ENCODE data around the gene TLNRD1.

The TLNRD1 gene

DNA sequence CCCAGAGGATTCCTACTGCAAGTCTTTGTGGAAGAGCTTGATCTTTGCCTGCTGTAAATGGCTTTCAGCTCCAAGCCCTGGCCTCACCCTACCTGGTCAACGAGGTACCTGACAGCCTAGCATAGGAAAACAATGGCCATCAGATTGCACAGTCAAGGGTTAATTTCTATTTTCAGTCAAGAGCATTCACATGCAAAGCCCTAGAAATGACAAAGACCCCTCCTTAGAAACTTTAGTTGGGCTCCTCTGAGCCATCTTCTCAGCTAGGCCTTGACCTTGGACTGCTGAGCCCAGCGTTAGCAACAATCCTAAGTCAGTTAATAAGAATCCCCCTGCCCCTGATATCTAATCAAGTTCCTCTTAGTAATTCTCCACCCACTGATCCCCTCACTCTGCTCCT lies 29.6 kb upstream of the TLNRD1 start:
- WGBS, result 37% methylated on average over 2 of the region's 2 CpGs
- Histone ChIP-seq H2BK12ac (ENCODE audit: low read length in 2 of 2) (no peak overlapping the region), H3K4ac (ENCODE audit: low read depth in 1 of 2, low read length in 2 of 2) (no peak overlapping the region)

DNA sequence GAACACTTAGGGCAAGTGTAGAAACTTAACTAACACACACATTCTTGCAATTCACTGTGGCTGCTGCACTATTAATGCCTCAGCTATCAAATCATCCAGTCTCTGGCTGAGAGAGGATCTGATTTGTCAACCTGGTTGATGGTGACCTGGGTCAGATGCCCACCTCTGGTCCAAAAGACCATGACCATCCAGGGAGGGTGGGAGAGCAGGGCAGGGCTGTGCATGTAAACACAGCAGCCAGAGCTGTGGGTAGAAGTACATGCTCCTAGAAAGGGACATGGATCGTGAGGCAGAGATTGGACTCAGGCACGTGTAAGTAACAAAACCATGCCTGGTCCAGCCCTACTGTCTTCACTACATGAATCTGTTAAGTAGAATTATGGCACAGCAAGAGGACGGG lies 28.4 kb upstream of the TLNRD1 start:
- no peak for DNase-seq
- no peak overlapping the region for H3K18ac ChIP-seq (ENCODE audit: low read depth in 1 of 2, low read length in 2 of 2)
- no peak overlapping the region for H4K8ac ChIP-seq (ENCODE audit: low read length)
- H2BK5ac ChIP-seq (ENCODE audit: low read depth, low read length, poor library complexity, severe bottlenecking), result no peak overlapping the region
- H3K79me1 ChIP-seq (replicated peaks; ENCODE audit: low read length, poor library complexity, severe bottlenecking), result peaks cover 26% of the 10 kb centered on the region
- no peak overlapping the region for H4K91ac ChIP-seq (ENCODE audit: low read length)
- H3K4me3 ChIP-seq (ENCODE audit: insufficient read depth in 1 of 2, low read depth in 1 of 2, low read length in 2 of 2), result no peak overlapping the region
- H3K27me3 ChIP-seq (ENCODE audit: control insufficient read depth in 1 of 2, insufficient read depth in 1 of 2, low read length in 2 of 2), result no peaks in the 10 kb centered on the region
- 97% methylated on average over 3 of the region's 3 CpGs for WGBS
- no peak overlapping the region for H3K4me2 ChIP-seq (ENCODE audit: low read length, poor library complexity, severe bottlenecking)
- H2BK15ac ChIP-seq (ENCODE audit: low read depth, poor library complexity, severe bottlenecking), result no peak overlapping the region
- no peak overlapping the region for H3K23ac ChIP-seq (ENCODE audit: low read length in 2 of 2)
- no peak overlapping the region for H2BK120ac ChIP-seq (ENCODE audit: low read depth, low read length)
- peaks cover 10% of the 10 kb centered on the region for H3K4me1 ChIP-seq (ENCODE audit: control insufficient read depth, insufficient read depth, low read depth, low read length)
- H3K27ac ChIP-seq (ENCODE audit: low read length, poor library complexity, severe bottlenecking), result no peak overlapping the region
- H2BK12ac ChIP-seq (ENCODE audit: low read length in 2 of 2), result no peak overlapping the region
- H3K4ac ChIP-seq (ENCODE audit: low read depth in 1 of 2, low read length in 2 of 2), result no peak overlapping the region
- peaks cover 8 to 28% of the 10 kb centered on the region in 2 experiments for H3K36me3 ChIP-seq (ENCODE audit: control insufficient read depth in 1 of 2, insufficient read depth in 2 of 2, low read depth in 1 of 2, low read length in 2 of 2)
- no peak overlapping the region for H2AK5ac ChIP-seq (ENCODE audit: low read length, severe bottlenecking)
- no peak overlapping the region for H3K14ac ChIP-seq (ENCODE audit: low read length in 2 of 2)
- no peaks in the 10 kb centered on the region for H3K9me3 ChIP-seq (ENCODE audit: control insufficient read depth, low read length)
- no peak overlapping the region for H3K9ac ChIP-seq (ENCODE audit: low read length)
- no peak overlapping the region for H2AFZ ChIP-seq (ENCODE audit: low read depth, low read length)

More for the DNA sequence above, 29.6 kb upstream of the TLNRD1 start:
- Histone ChIP-seq H3K4me1 (ENCODE audit: control insufficient read depth, insufficient read depth, low read depth, low read length) (peaks cover 15% of the 10 kb centered on the region), H3K79me1 (replicated peaks; ENCODE audit: low read length, poor library complexity, severe bottlenecking) (peaks cover 21% of the 10 kb centered on the region), H3K18ac (ENCODE audit: low read depth in 1 of 2, low read length in 2 of 2) (no peak overlapping the region), H3K4me3 (ENCODE audit: insufficient read depth in 1 of 2, low read depth in 1 of 2, low read length in 2 of 2) (no peak overlapping the region), H2AK5ac (ENCODE audit: low read length, severe bottlenecking) (no peak overlapping the region), H3K14ac (ENCODE audit: low read length in 2 of 2) (no peak overlapping the region), H3K27me3 (ENCODE audit: control insufficient read depth in 1 of 2, insufficient read depth in 1 of 2, low read length in 2 of 2) (no peaks in the 10 kb centered on the region), H4K8ac (ENCODE audit: low read length) (no peak overlapping the region), H2BK5ac (ENCODE audit: low read depth, low read length, poor library complexity, severe bottlenecking) (no peak overlapping the region), H3K36me3 (ENCODE audit: control insufficient read depth in 1 of 2, insufficient read depth in 2 of 2, low read depth in 1 of 2, low read length in 2 of 2) (peaks cover 8 to 31% of the 10 kb centered on the region in 2 experiments), H2BK120ac (ENCODE audit: low read depth, low read length) (no peak overlapping the region), H3K27ac (ENCODE audit: low read length, poor library complexity, severe bottlenecking) (no peak overlapping the region), H4K91ac (ENCODE audit: low read length) (no peak overlapping the region), H3K4me2 (ENCODE audit: low read length, poor library complexity, severe bottlenecking) (no peak overlapping the region), H2BK15ac (ENCODE audit: low read depth, poor library complexity, severe bottlenecking) (no peak overlapping the region), H3K9me3 (ENCODE audit: control insufficient read depth, low read length) (no peaks in the 10 kb centered on the region), H2AFZ (ENCODE audit: low read depth, low read length) (no peak overlapping the region), H3K9ac (ENCODE audit: low read length) (no peak overlapping the region), H3K23ac (ENCODE audit: low read length in 2 of 2) (no peak overlapping the region)
- DNase-seq, result no peak

DNA sequence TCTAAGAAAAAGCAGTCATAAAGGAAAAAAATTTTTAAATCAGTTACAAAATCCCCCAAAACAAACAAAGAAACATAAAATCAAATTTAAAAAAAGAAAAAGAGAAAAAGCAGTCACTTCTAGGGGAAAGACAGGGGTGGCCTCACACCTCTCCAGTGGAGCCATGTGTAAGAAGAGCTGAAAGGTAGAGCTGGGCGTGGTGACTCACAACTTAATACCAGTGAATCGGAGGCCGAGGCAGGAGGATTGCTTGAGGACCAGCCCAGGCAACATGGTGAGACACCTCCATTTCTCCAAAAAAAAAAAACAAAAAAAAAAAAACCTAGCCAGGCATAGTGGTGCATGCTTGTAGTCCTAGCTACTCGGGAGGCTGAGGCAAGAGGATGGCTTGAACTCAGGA lies 25.8 kb upstream of the TLNRD1 start:
- H2BK12ac ChIP-seq (ENCODE audit: low read length in 2 of 2), result no peak overlapping the region
- no peak overlapping the region for H3K27ac ChIP-seq (ENCODE audit: low read length, poor library complexity, severe bottlenecking)
- no peak overlapping the region for H3K4me2 ChIP-seq (ENCODE audit: low read length, poor library complexity, severe bottlenecking)
- H4K91ac ChIP-seq (ENCODE audit: low read length), result no peak overlapping the region
- no peak overlapping the region for H4K8ac ChIP-seq (ENCODE audit: low read length)
- no peak overlapping the region for H3K23ac ChIP-seq (ENCODE audit: low read length in 2 of 2)
- H3K14ac ChIP-seq (ENCODE audit: low read length in 2 of 2), result no peak overlapping the region
- 92% methylated on average over 2 of the region's 4 CpGs for WGBS
- H3K4ac ChIP-seq (ENCODE audit: low read depth in 1 of 2, low read length in 2 of 2), result no peak overlapping the region
- H2BK15ac ChIP-seq (ENCODE audit: low read depth, poor library complexity, severe bottlenecking), result no peak overlapping the region
- H3K79me1 ChIP-seq (replicated peaks; ENCODE audit: low read length, poor library complexity, severe bottlenecking), result peaks cover 37% of the 10 kb centered on the region
- peaks cover 21 to 32% of the 10 kb centered on the region in 2 experiments for H3K36me3 ChIP-seq (ENCODE audit: control insufficient read depth in 1 of 2, insufficient read depth in 2 of 2, low read depth in 1 of 2, low read length in 2 of 2)
- H3K9ac ChIP-seq (ENCODE audit: low read length), result no peak overlapping the region
- H2BK120ac ChIP-seq (ENCODE audit: low read depth, low read length), result no peak overlapping the region
- no peak overlapping the region for H3K4me3 ChIP-seq (ENCODE audit: insufficient read depth in 1 of 2, low read depth in 1 of 2, low read length in 2 of 2)
- H3K18ac ChIP-seq (ENCODE audit: low read depth in 1 of 2, low read length in 2 of 2), result no peak overlapping the region
- H3K4me1 ChIP-seq (ENCODE audit: control insufficient read depth, insufficient read depth, low read depth, low read length), result peaks cover 2% of the 10 kb centered on the region
- no peaks in the 10 kb centered on the region for H3K9me3 ChIP-seq (ENCODE audit: control insufficient read depth, low read length)
- no peak overlapping the region for H2AFZ ChIP-seq (ENCODE audit: low read depth, low read length)
- no peaks in the 10 kb centered on the region for H3K27me3 ChIP-seq (ENCODE audit: control insufficient read depth in 1 of 2, insufficient read depth in 1 of 2, low read length in 2 of 2)
- DNase-seq, result no peak
- H2AK5ac ChIP-seq (ENCODE audit: low read length, severe bottlenecking), result no peak overlapping the region
- H2BK5ac ChIP-seq (ENCODE audit: low read depth, low read length, poor library complexity, severe bottlenecking), result no peak overlapping the region

DNA sequence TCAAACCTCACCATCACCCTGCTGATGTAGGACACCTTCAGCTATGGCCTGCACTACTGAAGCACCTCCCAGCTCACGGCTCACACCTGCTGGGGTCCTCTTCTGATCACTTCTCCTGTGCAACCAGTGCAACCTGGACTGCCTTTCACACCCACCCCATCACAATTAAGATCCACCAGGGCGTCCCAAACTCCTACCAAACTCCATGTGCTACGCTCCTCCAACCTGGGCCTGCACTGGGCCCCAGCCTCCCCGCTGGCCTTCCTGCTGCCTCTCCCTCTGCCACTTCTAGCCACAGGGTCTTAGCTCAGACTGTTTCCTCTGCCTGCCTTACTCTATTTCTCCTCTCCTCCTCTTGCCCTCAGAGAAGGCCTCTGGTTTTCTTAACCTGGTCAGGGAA lies 23.9 kb upstream of the TLNRD1 start:
- Histone ChIP-seq H4K91ac (ENCODE audit: low read length) (peak overlapping the region; percentile 27), H2BK12ac (ENCODE audit: low read length in 2 of 2) (no peak overlapping the region), H4K8ac (ENCODE audit: low read length) (no peak overlapping the region), H3K9ac (ENCODE audit: low read length) (no peak overlapping the region), H3K18ac (ENCODE audit: low read depth in 1 of 2, low read length in 2 of 2) (no peak overlapping the region), H3K23ac (ENCODE audit: low read length in 2 of 2) (no peak overlapping the region), H3K4me2 (ENCODE audit: low read length, poor library complexity, severe bottlenecking) (no peak overlapping the region), H3K27me3 (ENCODE audit: control insufficient read depth in 1 of 2, insufficient read depth in 1 of 2, low read length in 2 of 2) (no peaks in the 10 kb centered on the region), H2BK5ac (ENCODE audit: low read depth, low read length, poor library complexity, severe bottlenecking) (no peak overlapping the region), H3K9me3 (ENCODE audit: control insufficient read depth, low read length) (no peaks in the 10 kb centered on the region), H2AK5ac (ENCODE audit: low read length, severe bottlenecking) (no peak overlapping the region), H2AFZ (ENCODE audit: low read depth, low read length) (no peak overlapping the region), H3K27ac (ENCODE audit: low read length, poor library complexity, severe bottlenecking) (no peak overlapping the region), H3K4ac (ENCODE audit: low read depth in 1 of 2, low read length in 2 of 2) (no peak overlapping the region), H3K79me1 (replicated peaks; ENCODE audit: low read length, poor library complexity, severe bottlenecking) (peaks cover 42% of the 10 kb centered on the region), H2BK15ac (ENCODE audit: low read depth, poor library complexity, severe bottlenecking) (no peak overlapping the region), H3K4me3 (ENCODE audit: insufficient read depth in 1 of 2, low read depth in 1 of 2, low read length in 2 of 2) (no peak overlapping the region), H3K36me3 (ENCODE audit: control insufficient read depth in 1 of 2, insufficient read depth in 2 of 2, low read depth in 1 of 2, low read length in 2 of 2) (peaks cover 22 to 38% of the 10 kb centered on the region in 2 experiments), H3K4me1 (ENCODE audit: control insufficient read depth, insufficient read depth, low read depth, low read length) (peaks cover 2% of the 10 kb centered on the region), H3K14ac (ENCODE audit: low read length in 2 of 2) (no peak overlapping the region), H2BK120ac (ENCODE audit: low read depth, low read length) (no peak overlapping the region)
- no peak for DNase-seq
- 89% methylated on average over 4 of the region's 4 CpGs for WGBS

Measured in mesenchymal stem cell (in vitro differentiated cells and primary cell).